ENCODE results near the gene E2F6. TPM values are rescaled to one million over a fixed set of nuclear protein-coding genes. Genes with fewer than 3 reads are reported as not detected.

E2F6 gene
- total and polyA plus RNA-seq, 10 of the 15 experiments (the other 5 are each of a cell fraction or from before 2014, with no cell fraction given), result 4.2 to 15.5 (median 11.3) TPM

- in situ Hi-C loops (cut with MboI), result no loop called here
- Histone ChIP-seq H3K36me3 (ENCODE audit: control insufficient read depth in 2 of 2, insufficient read depth in 2 of 2, low read length in 1 of 2) (no peaks in the 10 kb centered on the region), H3K4me3 (no peak overlapping the region), H3K27ac (ENCODE audit: control insufficient read depth, insufficient read depth) (no peak overlapping the region), H3K79me2 (ENCODE audit: control insufficient read depth, insufficient read depth, low read length) (no peaks in the 10 kb centered on the region), H4K20me1 (ENCODE audit: control insufficient read depth, insufficient read depth) (no peaks in the 10 kb centered on the region), H3K9me3 (replicated peaks; ENCODE audit: control insufficient read depth, insufficient read depth, low read length) (no peaks in the 10 kb centered on the region; the same call in 2 of the 3 replicates), H3K4me2 (ENCODE audit: control insufficient read depth, insufficient read depth) (no peak overlapping the region), H3K27me3 (replicated peaks in 1 of 2; ENCODE audit: control insufficient read depth in 2 of 2, insufficient read depth in 2 of 2, low read length in 1 of 2) (no peaks in the 10 kb centered on the region; a peak in 1 of 4 replicates), H3K9ac (ENCODE audit: control insufficient read depth, insufficient read depth, low read length) (no peak overlapping the region), H3K4me1 (ENCODE audit: control insufficient read depth, insufficient read depth, low read length) (peaks cover 4% of the 10 kb centered on the region; the same call in 1 of the 2 replicates), H2AFZ (ENCODE audit: control insufficient read depth, low read depth, low read length) (no peak overlapping the region)
- intact Hi-C loops (cut with micrococcal nuclease; ENCODE audit: unreplicated experiment), result no loop called here
- 58% methylated on average over 8 of the region's 8 CpGs for WGBS (ENCODE audit: insufficient coverage, insufficient replicate concordance, low lambda C conversion rate, missing lambda C conversion rate)
- ChIA-PET SMC1A (ENCODE audit: uncharacterized antibody, unreplicated experiment) (no interaction called here), RAD21 (ENCODE audit: unreplicated experiment) (no interaction called here), CTCF (no interaction called here), POLR2A (no interaction called here)
- ATAC-seq, result no peak
- no peak for TF ChIP-seq RAD21 (IDR thresholded peaks at IDR 0.05; ENCODE audit: insufficient read depth, low read depth, low read length)
- TF ChIP-seq MTA2 (IDR thresholded peaks at IDR 0.05; ENCODE audit: low read depth), result no peak
- TF ChIP-seq MEF2B (IDR thresholded peaks at IDR 0.05; ENCODE audit: partially characterized antibody, poor library complexity, severe bottlenecking), result no peak
- TF ChIP-seq ESRRA (IDR thresholded peaks at IDR 0.05; ENCODE audit: low read length), result no peak
- TF ChIP-seq CTCF (IDR thresholded peaks at IDR 0.05 in 2 of 3, conservative IDR thresholded peaks at IDR 0.05 in 1 of 3; ENCODE audit: control insufficient read depth in 2 of 3, extremely low read depth in 1 of 3, insufficient read depth in 1 of 3, low read depth in 3 of 3, low read length in 3 of 3), result no peak
- no TSS peak for BruUV-seq (replicated peaks)
- FAIRE-seq, result no peak
- no peak for DNase-seq (ENCODE audit: low read depth, low spot score)
Measured at GRCh38 chr2:11508279-11508678, 42.3 kb upstream of the E2F6 start.

GRCh38 chr2:11507517-11507916 lies 41.6 kb upstream of the E2F6 start:
- H3K9ac ChIP-seq (ENCODE audit: control insufficient read depth, insufficient read depth, low read length), result no peak overlapping the region
- no TSS peak for BruUV-seq (replicated peaks)
- 40% methylated on average over 2 of the region's 2 CpGs for WGBS (ENCODE audit: insufficient coverage, insufficient replicate concordance, low lambda C conversion rate, missing lambda C conversion rate)
- H3K4me2 ChIP-seq (ENCODE audit: control insufficient read depth, insufficient read depth), result no peak overlapping the region
- H4K20me1 ChIP-seq (ENCODE audit: control insufficient read depth, insufficient read depth), result no peaks in the 10 kb centered on the region
- SMC1A ChIA-PET (ENCODE audit: uncharacterized antibody, unreplicated experiment), result no interaction called here
- no peak overlapping the region for H3K4me3 ChIP-seq
- no peaks in the 10 kb centered on the region for H3K27me3 ChIP-seq (replicated peaks in 1 of 2; ENCODE audit: control insufficient read depth in 2 of 2, insufficient read depth in 2 of 2, low read length in 1 of 2)
- no peak for ATAC-seq
- FAIRE-seq, result no peak
- DNase-seq (ENCODE audit: low read depth, low spot score), result no peak
- RAD21 ChIA-PET (ENCODE audit: unreplicated experiment), result no interaction called here
- in situ Hi-C loops (cut with MboI), result no loop called here
- H3K9me3 ChIP-seq (replicated peaks; ENCODE audit: control insufficient read depth, insufficient read depth, low read length), result peaks cover 2% of the 10 kb centered on the region; the same call in 1 of the 3 replicates
- H3K36me3 ChIP-seq (ENCODE audit: control insufficient read depth in 2 of 2, insufficient read depth in 2 of 2, low read length in 1 of 2), result no peaks in the 10 kb centered on the region
- no peaks in the 10 kb centered on the region for H3K79me2 ChIP-seq (ENCODE audit: control insufficient read depth, insufficient read depth, low read length)
- no peak overlapping the region for H3K27ac ChIP-seq (ENCODE audit: control insufficient read depth, insufficient read depth)
- CTCF ChIA-PET, result no interaction called here
- POLR2A ChIA-PET, result no interaction called here
- intact Hi-C loops (cut with micrococcal nuclease; ENCODE audit: unreplicated experiment), result no loop called here
- H2AFZ ChIP-seq (ENCODE audit: control insufficient read depth, low read depth, low read length), result no peak overlapping the region
- H3K4me1 ChIP-seq (ENCODE audit: control insufficient read depth, insufficient read depth, low read length), result peaks cover 4% of the 10 kb centered on the region; the same call in 1 of the 2 replicates
- TF ChIP-seq ZNF24 (IDR thresholded peaks at IDR 0.05) (no peak), EP300 (IDR thresholded peaks at IDR 0.05; ENCODE audit: borderline replicate concordance in 1 of 2, control insufficient read depth in 1 of 2, low read depth in 2 of 2, low read length in 2 of 2) (no peak), SKIL (IDR thresholded peaks at IDR 0.05; ENCODE audit: low read depth, poor library complexity, severe bottlenecking) (no peak), ATF3 (IDR thresholded peaks at IDR 0.05; ENCODE audit: borderline replicate concordance, extremely low read depth, low read depth, low read length) (no peak), NR2C1 (IDR thresholded peaks at IDR 0.05) (no peak), HDGF (IDR thresholded peaks at IDR 0.05) (no peak), CHD1 (IDR thresholded peaks at IDR 0.05; ENCODE audit: low read depth, low read length) (no peak), SREBF1 (IDR thresholded peaks at IDR 0.05; ENCODE audit: low read length) (no peak), POU2F2 (IDR thresholded peaks at IDR 0.05; ENCODE audit: borderline replicate concordance, low read depth, low read length) (no peak)
